Loucy (cell line): ENCODE results near the gene ASCC2.

Source experiments
- H2AFZ ChIP-seq: fragments of 200-600 bp; sonication (generic); 2 replicates; pipeline ENCODE4 v1.6.0; 2016; ENCODE audit warnings: antibody characterized with exemption, mild to moderate bottlenecking, low read length, moderate library complexity
- H3F3A ChIP-seq: fragments of 200-600 bp; 2 replicates; pipeline ENCODE4 v1.6.0; 2016; ENCODE audit warnings: antibody characterized with exemption, low read depth, mild to moderate bottlenecking
- H3K27me3 ChIP-seq: fragments of 200-600 bp; sonication (generic); 2 replicates; pipeline ENCODE4 v1.6.1; 2014; ENCODE audit warnings: low read length, mild to moderate bottlenecking; ENCODE audit not compliant: insufficient read depth, poor library complexity, severe bottlenecking
- H3K36me3 ChIP-seq: fragments of 200-600 bp; sonication (generic); 2 replicates; pipeline ENCODE4 v1.6.1; 2016; ENCODE audit warnings: low read length; ENCODE audit not compliant: insufficient read depth
- H3K4me1 ChIP-seq: fragments of 200-600 bp; sonication (generic); 2 replicates; pipeline ENCODE4 v1.5.1; 2014; ENCODE audit warnings: low read length, mild to moderate bottlenecking; ENCODE audit not compliant: insufficient read depth, poor library complexity, severe bottlenecking
- H3K4me2 ChIP-seq: fragments of 200-600 bp; sonication (generic); 2 replicates; pipeline ENCODE4 v1.6.0; 2014; ENCODE audit warnings: antibody characterized with exemption, low read length, low read depth, mild to moderate bottlenecking; ENCODE audit not compliant: poor library complexity, severe bottlenecking
- H3K4me3 ChIP-seq: fragments of 200-600 bp; sonication (generic); 2 replicates; pipeline ENCODE4 v1.5.1; 2014; ENCODE audit warnings: low read length, mild to moderate bottlenecking, mixed read lengths; ENCODE audit not compliant: poor library complexity, severe bottlenecking
- H3K79me2 ChIP-seq: fragments of 200-600 bp; sonication (generic); 2 replicates; pipeline ENCODE4 v1.6.1; 2014; ENCODE audit warnings: low read length; ENCODE audit not compliant: insufficient read depth
- H3K9ac ChIP-seq: fragments of 200-600 bp; sonication (generic); 2 replicates; pipeline ENCODE4 v1.6.0; 2014; ENCODE audit warnings: mild to moderate bottlenecking, low read depth, low read length, moderate library complexity; ENCODE audit not compliant: poor library complexity, severe bottlenecking
- H3K9me2 ChIP-seq: fragments of 200-600 bp; sonication (generic); replicated peaks from 2 replicates; pipeline ENCODE4 v1.6.1; 2016; ENCODE audit warnings: low read depth, low read length, mixed read lengths
- H3K9me3 ChIP-seq: fragments of 200-600 bp; sonication (generic); 2 replicates; pipeline ENCODE4 v1.6.1; 2014; ENCODE audit warnings: mild to moderate bottlenecking, antibody characterized with exemption, low read length, low read depth; ENCODE audit not compliant: insufficient read depth
- H4K20me1 ChIP-seq: fragments of 200-600 bp; sonication (generic); 2 replicates; pipeline ENCODE4 v1.6.0; 2014; ENCODE audit warnings: antibody characterized with exemption, low read length, mild to moderate bottlenecking; ENCODE audit not compliant: insufficient read depth, poor library complexity, severe bottlenecking
- CTCF ChIP-seq: fragments of 200-600 bp; sonication (generic); conservative IDR thresholded peaks from 2 replicates; pipeline ENCODE4 v1.5.1; 2014; ENCODE audit warnings: mild to moderate bottlenecking, antibody characterized with exemption, low read length
- EZH2phosphoT487 ChIP-seq: fragments of 200-600 bp; IDR thresholded peaks from 2 replicates; pipeline ENCODE4 v1.6.1; 2018; ENCODE audit warnings: antibody characterized with exemption, mild to moderate bottlenecking, moderate library complexity, borderline replicate concordance

Gene ASCC2

GRCh38 chr22:29744902-29745301 lies 93.2 kb downstream of the ASCC2 start:
- Histone ChIP-seq H3K9me2 (no peaks in the 10 kb centered on the region), H3K9me3 (no peaks in the 10 kb centered on the region), H3K27me3 (no peaks in the 10 kb centered on the region), H2AFZ (no peak overlapping the region), H3K36me3 (no peaks in the 10 kb centered on the region; the same call in 1 of the 2 replicates), H3K79me2 (no peaks in the 10 kb centered on the region), H4K20me1 (no peaks in the 10 kb centered on the region), H3K4me1 (no peaks in the 10 kb centered on the region), H3F3A (no peaks in the 10 kb centered on the region), H3K9ac (no peak overlapping the region), H3K4me2 (no peak overlapping the region), H3K4me3 (no peak overlapping the region)
- no peak for TF ChIP-seq CTCF
- no peak for TF ChIP-seq EZH2phosphoT487

- Histone ChIP-seq H2AFZ (no peak overlapping the region), H3K4me1 (no peaks in the 10 kb centered on the region), H3K9me3 (no peaks in the 10 kb centered on the region), H3K27me3 (no peaks in the 10 kb centered on the region), H3F3A (no peaks in the 10 kb centered on the region), H3K4me2 (no peak overlapping the region), H3K79me2 (no peaks in the 10 kb centered on the region), H4K20me1 (no peaks in the 10 kb centered on the region), H3K4me3 (no peak overlapping the region), H3K9ac (no peak overlapping the region), H3K36me3 (no peaks in the 10 kb centered on the region; the same call in 1 of the 2 replicates), H3K9me2 (no peaks in the 10 kb centered on the region)
- TF ChIP-seq EZH2phosphoT487 (no peak), CTCF (no peak)
Observed at GRCh38 chr22:29742326-29742725, 95.7 kb downstream of the ASCC2 start.

DNA sequence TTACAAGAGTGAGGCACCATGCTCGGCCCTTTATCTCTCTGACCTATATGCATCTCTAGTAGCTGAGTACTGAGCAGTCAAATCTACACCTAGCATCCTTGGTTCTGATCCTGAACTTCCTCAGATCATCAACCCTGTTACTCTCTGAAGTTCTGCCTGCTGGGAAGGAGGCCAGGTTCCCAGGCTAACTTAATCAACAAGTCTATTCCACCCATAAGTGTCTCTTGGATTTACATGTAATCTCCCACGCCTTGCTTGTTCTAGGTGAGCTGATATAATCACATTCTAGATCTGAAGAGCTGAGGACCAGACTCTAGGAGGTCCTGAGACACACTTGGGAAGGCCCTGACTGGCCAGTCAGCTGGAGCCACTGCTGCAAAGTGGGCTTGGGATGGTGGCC lies 96.1 kb downstream of the ASCC2 start:
- Histone ChIP-seq H3K9me3 (no peaks in the 10 kb centered on the region), H3K4me3 (no peak overlapping the region), H3K9ac (no peak overlapping the region), H3K9me2 (no peaks in the 10 kb centered on the region), H3K4me2 (no peak overlapping the region), H3F3A (no peaks in the 10 kb centered on the region), H3K79me2 (no peaks in the 10 kb centered on the region), H4K20me1 (no peaks in the 10 kb centered on the region), H3K27me3 (no peaks in the 10 kb centered on the region), H3K36me3 (no peaks in the 10 kb centered on the region; the same call in 1 of the 2 replicates), H3K4me1 (no peaks in the 10 kb centered on the region), H2AFZ (no peak overlapping the region)
- TF ChIP-seq CTCF (no peak), EZH2phosphoT487 (no peak)
